Adipose tissue (tissue), 3 donors: ENCODE measurements around the gene OR4F15. TPM values are rescaled to one million over a fixed set of nuclear protein-coding genes. Genes with fewer than 3 reads are reported as not detected.

Source experiments
- polyA plus RNA-seq, 3 donors: library from polyadenylated mRNA; stranded (reverse); fragments of 200-250 nt; gene quantifications; one replicate each; pipeline ENCODE4 v1.2.3, GENCODE V29; 2013
- donor health status: healthy with polysubstance abuse.
- donor health status: Bipolar disorder and iron deficiency.
- donor health status: healthy.

The OR4F15 gene
- polyA plus RNA-seq, 3 donors, result not detected

Other genes starting within 250 kb of the OR4F15 start
- gene TM2D3, start 159.8 kb upstream of the OR4F15 start, polyA plus RNA-seq, result 10 to 100 TPM; 20.0 to 38.2 (median 37.1) TPM
- gene TARS3, start 87.7 kb upstream of the OR4F15 start, polyA plus RNA-seq, result 1 to 10 TPM; 5.5 to 8.2 (median 6.7) TPM
- gene OR4F6, start 8.7 kb upstream of the OR4F15 start, polyA plus RNA-seq, result not detected